ENCODE data around the gene HINT1. TPM values are rescaled to one million over a fixed set of nuclear protein-coding genes. Genes with fewer than 3 reads are reported as not detected.
A peak's percentile ranks its signal among the peaks of the same experiment; 100 is the strongest.

HINT1 gene
- total and polyA plus RNA-seq, 9 of the 15 experiments (the other 6 are each of a cell fraction or from before 2014, with no cell fraction given), result 296 to 1,027 (median 500) TPM

GRCh38 chr5:131164191-131165118 lies 601 bp downstream of the HINT1 start (continued):
- TF ChIP-seq VEZF1 (CRISPR knock-in tag; IDR thresholded peaks at IDR 0.05), result no peak; the same call in 1 of the 2 replicates
- TF ChIP-seq TAF1 (IDR thresholded peaks at IDR 0.05; ENCODE audit: control insufficient read depth, extremely low read depth, insufficient read depth, low read length, severe bottlenecking), result peak; percentile 78
- TF ChIP-seq ZNF395 (CRISPR knock-in tag; IDR thresholded peaks at IDR 0.05), result peak; percentile 93
- peak; percentile 46; the same call in 1 of the 2 replicates for TF ChIP-seq BHLHE40 (IDR thresholded peaks at IDR 0.05; ENCODE audit: low read length)
- peak; percentile 58 for TF ChIP-seq PRPF4 (IDR thresholded peaks at IDR 0.05; ENCODE audit: insufficient read depth, low read depth, low read length, poor library complexity, severe bottlenecking)
- TF ChIP-seq MLLT1 (IDR thresholded peaks at IDR 0.05), result peak; percentile 49 to 63; a peak in 2 of 4 replicates
- peak; percentile 88 for TF ChIP-seq HMGN3 (IDR thresholded peaks at IDR 0.05; ENCODE audit: borderline replicate concordance, extremely low read depth, insufficient read length, low read depth, low read length)
- TF ChIP-seq HDAC2 (IDR thresholded peaks at IDR 0.05), result peak; percentile 16; the same call in 1 of the 2 replicates
- TF ChIP-seq TAL1 (IDR thresholded peaks at IDR 0.05), result no peak
- TF ChIP-seq ZNF280B (CRISPR knock-in tag; IDR thresholded peaks at IDR 0.05), result no peak
- no peak; the same call in none of the 2 replicates for TF ChIP-seq SMARCE1 (IDR thresholded peaks at IDR 0.05)
- peak; percentile 67 for TF ChIP-seq RNF2 (IDR thresholded peaks at IDR 0.05)
- TF ChIP-seq MEIS2 (IDR thresholded peaks at IDR 0.05; ENCODE audit: partially characterized antibody), result no peak
- peak; percentile 31 for TF ChIP-seq DPF2 (IDR thresholded peaks at IDR 0.05)
- peak; percentile 67 for TF ChIP-seq RBM22 (IDR thresholded peaks at IDR 0.05; ENCODE audit: low read depth, low read length, poor library complexity, severe bottlenecking)
- 0 out of 4 replicates have a peak, but pooled peaks of 1 of the 2 experiments have one; percentile 33 for TF ChIP-seq ETV6 (IDR thresholded peaks at IDR 0.05; ENCODE audit: borderline replicate concordance in 1 of 2, low read depth in 2 of 2, low read length in 1 of 2)
- TF ChIP-seq ETV6 (CRISPR knock-in tag; IDR thresholded peaks at IDR 0.05; ENCODE audit: borderline replicate concordance), result peak; percentile 20; the same call in 1 of the 2 replicates
- TF ChIP-seq CGGBP1 (CRISPR knock-in tag; IDR thresholded peaks at IDR 0.05), result no peak

Measured in K562 (cell line).